Upper lobe of right lung (tissue), 1 donor: Measurements from ENCODE around the gene TAF15. TPM values are rescaled to one million over a fixed set of nuclear protein-coding genes. Genes with fewer than 3 reads are reported as not detected.
A peak's percentile ranks its signal among the peaks of the same experiment; 100 is the strongest.

Experiments
- ATAC-seq: fragments of 200-7000 bp; cut with Tn5 transposase; one replicate; pipeline ENCODE4 v1.9.1; 2020; ENCODE audit warnings: mild to moderate bottlenecking, moderate library complexity
- DNase-seq: peaks from one replicate; pipeline ENCODE4 v3.0.0-alpha.2; 2020
- H3K27ac ChIP-seq: fragments of 200-600 bp; one replicate; pipeline ENCODE4 v1.8.0; 2022
- H3K27me3 ChIP-seq: fragments of 200-600 bp; one replicate; pipeline ENCODE4 v1.8.0; 2022; ENCODE audit warnings: mild to moderate bottlenecking
- H3K36me3 ChIP-seq: fragments of 200-600 bp; one replicate; pipeline ENCODE4 v1.8.0; 2022
- H3K4me1 ChIP-seq: fragments of 200-600 bp; one replicate; pipeline ENCODE4 v1.8.0; 2022
- H3K4me3 ChIP-seq: fragments of 200-600 bp; one replicate; pipeline ENCODE4 v1.8.0; 2022; ENCODE audit warnings: mild to moderate bottlenecking
- H3K9me3 ChIP-seq: fragments of 200-600 bp; one replicate; pipeline ENCODE4 v1.8.0; 2022
- intact Hi-C: fragments of 100-400 bp; cut with DNase I; formaldehyde crosslinking; loops from one replicate; pipeline ENCODE4 v1.11.0; 2022
- total RNA-seq: library from RNA; stranded (reverse); fragmentation: NEBNext Ultra II Directional; extraction: Animal tissue kit (Norgen Biotek cat#: 25700); gene quantifications from one replicate; pipeline ENCODE4 v1.2.1, GENCODE V29; 2021
- TF ChIP-seq, protein P1 (sequence below): fragments of 200-600 bp; IDR thresholded peaks from one replicate; pipeline ENCODE4 v1.8.0; 2022; ENCODE audit warnings: antibody characterized with exemption
- donor health status: DM: no; HTN: yes; CAD: no; lungs with severe emphysema.

Gene TAF15
- total RNA-seq, 1 donor from 2014 or later = 142 TPM

DNA sequence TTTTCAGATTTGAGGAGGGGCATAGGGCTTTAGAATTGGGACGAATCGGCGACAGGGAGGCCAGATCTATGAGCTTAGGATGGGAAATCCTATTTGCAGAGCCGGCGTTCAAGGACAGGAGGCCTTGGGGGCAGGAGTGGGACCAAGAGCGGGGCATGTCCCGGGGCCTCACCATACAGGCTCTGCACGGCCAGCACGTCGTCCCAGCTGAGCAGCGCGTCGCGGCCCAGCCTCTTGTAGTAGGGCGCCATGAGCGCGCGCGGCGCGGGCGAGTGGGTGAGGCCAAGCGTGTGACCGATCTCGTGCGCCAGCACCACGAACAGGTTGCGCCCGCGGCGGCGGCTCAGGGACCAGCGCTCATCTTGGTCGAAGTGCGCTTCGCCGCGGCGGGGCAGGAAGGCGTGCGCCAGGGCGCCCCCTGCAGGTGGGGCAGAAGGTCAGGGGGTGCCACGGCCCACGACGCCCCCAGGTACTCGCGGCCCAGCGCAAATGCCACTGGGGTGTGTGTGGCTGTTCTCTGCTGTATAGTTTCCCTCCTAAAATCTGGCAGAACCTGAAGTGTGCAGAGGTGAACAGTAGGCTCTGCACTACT, 39.3 kb upstream of the TAF15 start:
- Histone ChIP-seq H3K27ac (no peak overlapping the region), H3K9me3 (no peaks in the 10 kb centered on the region), H3K4me1 (peaks cover 16% of the 10 kb centered on the region), H3K36me3 (no peaks in the 10 kb centered on the region), H3K4me3 (no peak overlapping the region), H3K27me3 (no peaks in the 10 kb centered on the region)
- TF ChIP-seq, protein P1, sequence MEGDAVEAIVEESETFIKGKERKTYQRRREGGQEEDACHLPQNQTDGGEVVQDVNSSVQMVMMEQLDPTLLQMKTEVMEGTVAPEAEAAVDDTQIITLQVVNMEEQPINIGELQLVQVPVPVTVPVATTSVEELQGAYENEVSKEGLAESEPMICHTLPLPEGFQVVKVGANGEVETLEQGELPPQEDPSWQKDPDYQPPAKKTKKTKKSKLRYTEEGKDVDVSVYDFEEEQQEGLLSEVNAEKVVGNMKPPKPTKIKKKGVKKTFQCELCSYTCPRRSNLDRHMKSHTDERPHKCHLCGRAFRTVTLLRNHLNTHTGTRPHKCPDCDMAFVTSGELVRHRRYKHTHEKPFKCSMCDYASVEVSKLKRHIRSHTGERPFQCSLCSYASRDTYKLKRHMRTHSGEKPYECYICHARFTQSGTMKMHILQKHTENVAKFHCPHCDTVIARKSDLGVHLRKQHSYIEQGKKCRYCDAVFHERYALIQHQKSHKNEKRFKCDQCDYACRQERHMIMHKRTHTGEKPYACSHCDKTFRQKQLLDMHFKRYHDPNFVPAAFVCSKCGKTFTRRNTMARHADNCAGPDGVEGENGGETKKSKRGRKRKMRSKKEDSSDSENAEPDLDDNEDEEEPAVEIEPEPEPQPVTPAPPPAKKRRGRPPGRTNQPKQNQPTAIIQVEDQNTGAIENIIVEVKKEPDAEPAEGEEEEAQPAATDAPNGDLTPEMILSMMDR = peak; percentile 15
- intact Hi-C loops = loop anchor here (5.0 kb wide), 1 partner anchor 37 kb away; the partner anchor contains the start of gene TAF15
- ATAC-seq (no peak), DNase-seq (no peak)

DNA sequence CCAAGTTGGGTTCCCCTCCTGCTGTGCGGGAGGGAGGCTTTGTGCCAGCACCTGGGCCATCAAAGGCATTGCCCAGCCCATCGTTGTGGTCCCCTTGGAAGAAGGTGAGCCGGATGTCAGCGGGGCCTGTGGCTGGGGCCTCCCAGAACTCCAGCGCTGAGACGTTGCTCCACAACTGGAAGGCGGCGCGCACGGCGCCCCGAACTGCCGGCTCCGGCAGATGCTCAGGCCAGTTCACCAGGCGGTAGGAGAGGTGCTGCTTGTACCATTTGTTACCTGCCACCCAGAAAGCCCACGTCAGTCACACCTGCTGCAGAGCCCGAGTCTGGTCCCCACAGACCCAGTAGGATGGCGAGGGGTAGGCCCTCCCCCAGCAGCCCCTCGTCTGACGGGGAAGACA, 36.2 kb upstream of the TAF15 start:
- intact Hi-C loops = no loop called here
- H3K4me3 ChIP-seq = no peak overlapping the region
- TF ChIP-seq, protein P1 = no peak
- no peaks in the 10 kb centered on the region for H3K27me3 ChIP-seq
- H3K4me1 ChIP-seq = peaks cover 43% of the 10 kb centered on the region
- ATAC-seq = no peak
- H3K9me3 ChIP-seq = no peaks in the 10 kb centered on the region
- no peak for DNase-seq
- H3K27ac ChIP-seq = peak overlapping the region; percentile 70
- H3K36me3 ChIP-seq = no peaks in the 10 kb centered on the region

DNA sequence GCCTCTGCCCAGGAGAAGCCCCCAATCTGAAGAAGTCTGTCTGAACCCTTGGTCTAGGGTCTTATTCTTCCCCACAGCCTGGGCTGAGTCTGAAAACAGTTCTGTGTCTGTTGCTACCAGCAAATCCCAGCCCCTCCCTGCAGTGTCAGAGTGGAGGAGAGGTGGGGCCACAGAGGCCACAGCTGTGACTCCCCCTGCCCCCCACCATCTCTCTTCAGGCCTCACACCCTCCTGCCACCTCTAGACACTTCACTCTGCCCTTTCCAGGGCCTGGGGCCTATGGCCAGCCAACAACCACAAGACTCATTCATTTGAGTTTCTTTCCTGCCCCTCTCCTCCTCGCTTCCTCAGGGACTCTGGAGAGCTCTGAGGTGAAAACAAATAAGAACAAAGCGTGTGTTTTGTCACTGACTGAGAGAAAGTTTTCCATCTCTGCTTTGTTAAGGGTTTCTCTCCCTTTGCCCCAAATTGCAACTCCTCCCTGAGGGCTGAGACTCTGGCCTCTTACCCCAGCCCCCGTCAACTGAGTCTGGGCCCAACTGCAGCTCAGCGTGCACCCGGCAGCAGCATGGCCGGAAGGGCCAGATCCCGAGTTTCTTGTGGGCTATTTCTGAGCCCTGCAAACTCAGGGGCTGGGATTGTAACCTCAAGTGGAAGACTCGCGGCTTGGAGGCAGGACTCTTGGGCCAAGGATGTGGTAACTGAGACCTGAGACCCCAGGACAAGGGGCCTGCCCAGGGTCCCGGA, 35.4 kb upstream of the TAF15 start:
- H3K4me1 ChIP-seq = peaks cover 43% of the 10 kb centered on the region
- ATAC-seq (peak; percentile 75), DNase-seq (peak; percentile 66)
- intact Hi-C loops = no loop called here
- no peaks in the 10 kb centered on the region for H3K9me3 ChIP-seq
- TF ChIP-seq, protein P1 = no peak
- peak overlapping the region; percentile 70 for H3K27ac ChIP-seq
- H3K4me3 ChIP-seq = no peak overlapping the region
- no peaks in the 10 kb centered on the region for H3K27me3 ChIP-seq
- no peaks in the 10 kb centered on the region for H3K36me3 ChIP-seq

DNA sequence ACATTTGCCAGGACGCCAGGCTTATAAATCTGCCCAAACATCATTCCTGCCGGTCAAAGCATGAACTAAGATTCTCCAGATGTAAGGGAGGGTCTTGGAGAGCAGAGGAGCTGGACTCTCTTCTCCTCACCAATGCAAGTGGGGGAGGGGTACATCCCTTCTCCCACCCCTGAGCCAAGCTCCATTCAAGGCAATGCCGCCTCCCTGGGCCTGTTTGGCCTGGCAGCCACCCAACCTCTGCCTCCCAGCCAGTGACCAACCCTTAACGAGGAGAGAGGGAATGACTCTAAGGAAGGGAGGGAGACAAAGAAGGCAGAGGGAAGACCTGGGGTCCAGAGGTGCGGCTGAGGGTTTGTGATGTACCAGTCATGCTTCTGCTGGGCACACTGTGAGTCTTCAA, 34.8 kb upstream of the TAF15 start:
- peak; percentile 80 for DNase-seq
- H3K9me3 ChIP-seq = no peaks in the 10 kb centered on the region
- H3K4me1 ChIP-seq = peaks cover 43% of the 10 kb centered on the region
- no peaks in the 10 kb centered on the region for H3K36me3 ChIP-seq
- H3K4me3 ChIP-seq = no peak overlapping the region
- intact Hi-C loops = no loop called here
- TF ChIP-seq, protein P1 = no peak
- peak overlapping the region; percentile 70 for H3K27ac ChIP-seq
- ATAC-seq = peak; percentile 55
- no peaks in the 10 kb centered on the region for H3K27me3 ChIP-seq

DNA sequence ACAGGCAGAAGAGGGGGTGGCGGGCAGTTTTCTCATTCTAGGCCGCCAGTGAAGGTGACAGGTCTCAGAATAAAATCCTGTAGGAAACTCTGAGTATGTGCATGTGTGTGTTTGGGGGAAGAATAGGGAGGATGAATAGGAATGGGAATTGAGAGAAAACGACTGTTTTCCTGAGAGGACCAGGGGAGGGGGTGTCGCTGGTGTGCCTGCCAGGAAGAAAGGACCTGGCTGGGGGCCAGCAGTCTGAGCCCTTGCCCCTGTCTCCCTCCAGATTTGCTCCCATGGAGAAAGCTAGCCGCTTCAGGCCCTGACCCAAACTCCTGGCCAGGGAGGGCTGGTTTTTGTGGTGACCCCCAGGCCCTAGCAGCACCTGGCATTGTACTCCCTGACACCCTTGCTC, 34.2 kb upstream of the TAF15 start:
- no peaks in the 10 kb centered on the region for H3K9me3 ChIP-seq
- peak overlapping the region; percentile 70 for H3K27ac ChIP-seq
- H3K36me3 ChIP-seq = no peaks in the 10 kb centered on the region
- intact Hi-C loops = no loop called here
- peaks cover 43% of the 10 kb centered on the region for H3K4me1 ChIP-seq
- TF ChIP-seq, protein P1 = no peak
- H3K27me3 ChIP-seq = no peaks in the 10 kb centered on the region
- DNase-seq = no peak
- no peak for ATAC-seq
- H3K4me3 ChIP-seq = no peak overlapping the region
